ENCODE data around the gene INTS14. TPM values are rescaled to one million over a fixed set of nuclear protein-coding genes. Genes with fewer than 3 reads are reported as not detected.

The INTS14 gene
- total and polyA plus RNA-seq, 7 experiments from 2014 or later, result 16.0 to 38.3 (median 35.0) TPM

DNA sequence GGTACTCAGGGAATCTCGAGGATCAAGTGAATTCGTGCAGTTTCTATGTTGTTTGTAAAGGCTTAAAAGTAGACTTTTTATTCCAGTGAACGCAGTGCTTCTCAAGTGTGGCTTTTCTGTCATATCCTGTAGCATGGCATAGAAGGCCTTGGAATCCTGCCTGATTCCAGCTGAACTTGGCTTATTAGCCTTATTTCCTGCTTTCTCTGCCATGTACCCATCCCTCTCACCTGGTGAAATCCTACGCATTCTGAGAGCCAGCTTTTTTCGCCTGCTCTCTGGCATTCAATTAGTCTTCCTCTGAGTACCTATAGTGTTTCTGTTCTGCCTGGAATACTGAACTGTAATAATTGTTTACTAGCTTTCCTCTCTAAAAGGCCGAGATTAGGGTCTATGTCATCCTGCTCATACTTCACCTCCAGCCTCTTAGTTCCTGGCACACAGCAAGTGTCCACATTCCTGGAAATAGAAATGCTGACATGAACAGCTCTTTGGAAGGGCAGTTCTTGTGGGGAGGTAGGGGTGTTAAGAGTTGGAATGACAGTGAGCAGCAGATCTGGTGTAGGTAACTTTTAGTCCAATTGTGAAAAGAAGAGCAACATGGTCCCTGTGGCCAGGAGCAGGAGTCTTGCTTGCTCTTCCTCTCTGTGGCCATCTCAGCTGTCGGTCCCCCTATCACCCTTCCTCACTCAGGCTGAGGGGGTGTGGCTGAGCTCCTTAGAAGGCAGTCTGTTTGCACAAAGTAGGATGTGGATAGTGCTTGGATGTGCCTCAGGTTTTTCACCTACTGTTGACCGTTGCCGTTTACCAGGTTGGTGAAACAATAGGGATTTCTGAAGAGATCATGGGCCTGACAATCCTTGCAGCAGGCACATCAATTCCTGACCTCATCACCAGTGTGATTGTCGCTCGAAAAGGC is 41.2 kb upstream of the INTS14 start:
- intact Hi-C loops (cut with micrococcal nuclease), result no loop called here
- no peak overlapping the region for H3K27ac ChIP-seq (ENCODE audit: low read depth, low read length)
- DNase-seq (no peak), ATAC-seq (no peak)
- H3K9me3 ChIP-seq (ENCODE audit: control insufficient read depth in 2 of 3, low read length in 3 of 3), result no peaks in the 10 kb centered on the region
- POLR2A ChIA-PET, result no interaction called here
- peaks cover 0 to 6% (median 0%) of the 10 kb centered on the region in 7 donors for H3K4me1 Mint-ChIP-seq
- peaks cover 0 to 2% (median 0%) of the 10 kb centered on the region in 11 donors for H3K9me3 Mint-ChIP-seq
- H3K36me3 ChIP-seq (ENCODE audit: control insufficient read depth in 2 of 3, insufficient read depth in 3 of 3, low read length in 3 of 3), result peaks cover 0 to 24% (median 6%) of the 10 kb centered on the region in 3 experiments
- peak overlapping the region in 8 of 9 donors; percentile 5 to 76 (median 30) for H3K27ac Mint-ChIP-seq
- CTCF ChIA-PET, result no interaction called here
- H3K27me3 Mint-ChIP-seq, result no peaks in the 10 kb centered on the region
- H3K36me3 Mint-ChIP-seq, result peaks cover 0 to 34% (median 9%) of the 10 kb centered on the region in 5 donors
- H3K4me1 ChIP-seq (ENCODE audit: control insufficient read depth in 2 of 2, insufficient read depth in 2 of 2, low read length in 2 of 2), result no peaks in the 10 kb centered on the region
- H3K4me3 ChIP-seq (ENCODE audit: low read length), result no peak overlapping the region
- H3K4me3 Mint-ChIP-seq, result peak overlapping the region in 1 of 10 donors; percentile 7
- no peaks in the 10 kb centered on the region for H3K27me3 ChIP-seq (ENCODE audit: control insufficient read depth in 2 of 2, insufficient read depth in 2 of 2, low read length in 2 of 2)

DNA sequence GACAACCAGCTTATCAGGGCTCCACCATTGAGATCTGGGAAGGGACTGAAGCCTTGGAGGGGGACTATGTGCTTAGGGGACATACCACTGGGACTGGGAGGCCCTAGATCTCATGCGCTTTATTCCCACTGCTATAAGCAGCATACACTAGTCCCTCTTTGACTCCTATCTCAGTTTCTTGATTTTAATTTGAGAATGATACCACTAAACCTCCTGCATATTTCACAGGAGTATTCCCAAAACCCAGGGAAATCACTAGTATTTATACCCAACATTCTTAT is 40.1 kb upstream of the INTS14 start:
- ATAC-seq (no peak), DNase-seq (no peak)
- Mint-ChIP-seq H3K27ac (no peak overlapping the region), H3K4me1 (peaks cover 0 to 6% (median 0%) of the 10 kb centered on the region in 7 donors), H3K4me3 (no peak overlapping the region), H3K27me3 (no peaks in the 10 kb centered on the region), H3K36me3 (peaks cover 0 to 33% (median 9%) of the 10 kb centered on the region in 5 donors), H3K9me3 (peaks cover 0 to 2% (median 0%) of the 10 kb centered on the region in 11 donors)
- ChIA-PET POLR2A (no interaction called here), CTCF (no interaction called here)
- no peak overlapping the region for H3K4me3 ChIP-seq (ENCODE audit: low read length)
- peaks cover 0 to 24% (median 6%) of the 10 kb centered on the region in 3 experiments for H3K36me3 ChIP-seq (ENCODE audit: control insufficient read depth in 2 of 3, insufficient read depth in 3 of 3, low read length in 3 of 3)
- H3K9me3 ChIP-seq (ENCODE audit: control insufficient read depth in 2 of 3, low read length in 3 of 3), result no peaks in the 10 kb centered on the region
- intact Hi-C loops (cut with micrococcal nuclease), result no loop called here
- H3K27ac ChIP-seq (ENCODE audit: low read depth, low read length), result no peak overlapping the region
- no peaks in the 10 kb centered on the region for H3K4me1 ChIP-seq (ENCODE audit: control insufficient read depth in 2 of 2, insufficient read depth in 2 of 2, low read length in 2 of 2)
- no peaks in the 10 kb centered on the region for H3K27me3 ChIP-seq (ENCODE audit: control insufficient read depth in 2 of 2, insufficient read depth in 2 of 2, low read length in 2 of 2)

DNA sequence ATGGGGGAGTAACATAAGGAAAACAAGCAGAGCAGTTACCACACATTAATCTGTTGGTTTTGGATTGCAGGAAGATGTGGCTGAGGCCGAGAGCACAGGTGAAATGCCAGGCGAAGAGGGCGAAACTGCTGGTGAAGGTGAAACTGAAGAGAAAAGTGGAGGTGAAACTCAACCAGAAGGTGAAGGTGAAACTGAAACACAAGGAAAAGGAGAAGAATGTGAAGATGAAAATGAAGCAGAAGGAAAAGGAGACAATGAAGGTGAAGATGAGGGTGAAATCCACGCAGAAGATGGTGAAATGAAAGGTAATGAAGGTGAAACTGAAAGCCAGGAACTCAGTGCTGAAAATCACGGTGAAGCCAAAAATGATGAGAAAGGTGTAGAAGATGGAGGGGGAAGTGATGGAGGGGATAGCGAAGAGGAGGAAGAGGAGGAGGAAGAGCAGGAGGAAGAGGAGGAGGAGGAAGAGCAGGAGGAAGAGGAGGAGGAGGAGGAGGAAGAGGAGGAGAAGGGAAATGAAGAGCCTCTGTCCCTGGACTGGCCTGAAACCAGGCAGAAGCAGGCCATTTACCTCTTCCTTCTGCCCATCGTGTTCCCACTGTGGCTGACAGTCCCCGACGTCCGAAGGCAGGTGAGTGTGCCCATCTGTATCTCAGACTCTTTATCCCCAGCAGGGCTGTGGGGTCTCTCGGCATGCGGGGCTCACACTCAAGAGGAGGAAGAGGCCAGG is 39.5 kb upstream of the INTS14 start:
- Mint-ChIP-seq H3K4me1 (peaks cover 0 to 6% (median 0%) of the 10 kb centered on the region in 7 donors), H3K36me3 (peaks cover 0 to 31% (median 9%) of the 10 kb centered on the region in 5 donors), H3K4me3 (peak overlapping the region in 1 of 10 donors; percentile 44), H3K27me3 (no peaks in the 10 kb centered on the region), H3K27ac (peak overlapping the region in 3 of 9 donors; percentile 23 to 79 (median 26)), H3K9me3 (peaks cover 0 to 2% (median 0%) of the 10 kb centered on the region in 11 donors)
- Histone ChIP-seq H3K27me3 (ENCODE audit: control insufficient read depth in 2 of 2, insufficient read depth in 2 of 2, low read length in 2 of 2) (no peaks in the 10 kb centered on the region), H3K27ac (ENCODE audit: low read depth, low read length) (no peak overlapping the region), H3K4me3 (ENCODE audit: low read length) (no peak overlapping the region), H3K4me1 (ENCODE audit: control insufficient read depth in 2 of 2, insufficient read depth in 2 of 2, low read length in 2 of 2) (no peaks in the 10 kb centered on the region), H3K9me3 (ENCODE audit: control insufficient read depth in 2 of 3, low read length in 3 of 3) (no peaks in the 10 kb centered on the region), H3K36me3 (ENCODE audit: control insufficient read depth in 2 of 3, insufficient read depth in 3 of 3, low read length in 3 of 3) (peaks cover 0 to 24% (median 6%) of the 10 kb centered on the region in 3 experiments)
- no peak for ATAC-seq
- ChIA-PET CTCF (no interaction called here), POLR2A (no interaction called here)
- DNase-seq, result no peak
- intact Hi-C loops (cut with micrococcal nuclease), result no loop called here

DNA sequence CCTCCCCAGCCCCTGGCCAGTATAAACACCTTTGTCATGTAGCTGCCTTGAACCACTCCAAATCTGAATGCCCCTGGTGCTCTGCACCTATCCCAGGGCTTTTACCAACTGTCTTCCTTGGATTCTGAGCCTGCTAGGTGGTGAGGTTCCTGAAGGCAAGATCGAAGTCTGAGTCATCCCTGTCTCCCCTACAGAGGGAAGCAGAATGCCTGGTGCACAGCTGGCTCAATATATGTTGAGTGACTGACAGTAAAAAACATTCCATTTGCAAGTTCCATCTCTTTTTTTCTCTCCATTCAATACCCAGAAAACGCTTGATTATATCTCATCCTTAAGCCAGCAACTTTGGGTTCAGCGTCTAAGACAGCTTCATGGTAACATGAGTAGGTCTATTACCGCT is 35.6 kb upstream of the INTS14 start:
- H3K36me3 Mint-ChIP-seq, result peaks cover 0 to 14% (median 2%) of the 10 kb centered on the region in 5 donors
- H3K9me3 Mint-ChIP-seq, result peaks cover 0 to 2% (median 0%) of the 10 kb centered on the region in 11 donors
- Histone ChIP-seq H3K4me1 (ENCODE audit: control insufficient read depth in 2 of 2, insufficient read depth in 2 of 2, low read length in 2 of 2) (no peaks in the 10 kb centered on the region), H3K27me3 (ENCODE audit: control insufficient read depth in 2 of 2, insufficient read depth in 2 of 2, low read length in 2 of 2) (no peaks in the 10 kb centered on the region), H3K27ac (ENCODE audit: low read depth, low read length) (no peak overlapping the region), H3K9me3 (ENCODE audit: control insufficient read depth in 2 of 3, low read length in 3 of 3) (no peaks in the 10 kb centered on the region), H3K4me3 (ENCODE audit: low read length) (no peak overlapping the region), H3K36me3 (ENCODE audit: control insufficient read depth in 2 of 3, insufficient read depth in 3 of 3, low read length in 3 of 3) (peaks cover 0 to 5% (median 0%) of the 10 kb centered on the region in 3 experiments)
- no peaks in the 10 kb centered on the region for H3K27me3 Mint-ChIP-seq
- intact Hi-C loops (cut with micrococcal nuclease), result no loop called here
- ATAC-seq (no peak), DNase-seq (no peak)
- POLR2A ChIA-PET, result no interaction called here
- H3K4me3 Mint-ChIP-seq, result no peak overlapping the region
- H3K4me1 Mint-ChIP-seq, result peaks cover 0 to 6% (median 0%) of the 10 kb centered on the region in 7 donors
- peak overlapping the region in 1 of 9 donors; percentile 19 for H3K27ac Mint-ChIP-seq
- CTCF ChIA-PET, result no interaction called here

DNA sequence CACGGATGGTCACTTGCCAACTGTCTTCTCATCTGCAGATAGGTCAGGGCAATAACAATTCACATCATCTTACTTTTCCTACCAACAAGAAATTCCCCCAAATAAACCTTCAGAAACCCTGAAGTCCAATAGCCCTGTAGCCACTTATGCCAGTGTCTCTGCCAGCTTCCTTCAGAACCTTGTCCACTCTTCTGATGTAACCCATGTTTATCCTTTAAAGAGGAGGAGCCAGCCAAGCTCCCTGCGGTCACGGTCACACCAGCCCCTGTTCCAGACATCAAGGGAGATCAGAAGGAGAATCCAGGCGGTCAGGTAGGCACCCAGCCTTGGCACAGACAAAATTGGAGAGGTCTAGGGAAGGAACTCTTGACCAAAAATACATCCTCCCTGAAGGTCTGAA is 34.5 kb upstream of the INTS14 start:
- Histone ChIP-seq H3K9me3 (ENCODE audit: control insufficient read depth in 2 of 3, low read length in 3 of 3) (no peaks in the 10 kb centered on the region), H3K4me1 (ENCODE audit: control insufficient read depth in 2 of 2, insufficient read depth in 2 of 2, low read length in 2 of 2) (no peaks in the 10 kb centered on the region), H3K36me3 (ENCODE audit: control insufficient read depth in 2 of 3, insufficient read depth in 3 of 3, low read length in 3 of 3) (peaks cover 0 to 2% (median 0%) of the 10 kb centered on the region in 3 experiments), H3K4me3 (ENCODE audit: low read length) (no peak overlapping the region), H3K27ac (ENCODE audit: low read depth, low read length) (no peak overlapping the region), H3K27me3 (ENCODE audit: control insufficient read depth in 2 of 2, insufficient read depth in 2 of 2, low read length in 2 of 2) (no peaks in the 10 kb centered on the region)
- ChIA-PET POLR2A (no interaction called here), CTCF (interaction anchor here (0.6 to 0.9 kb wide), 2 partner anchors 211 to 260 kb away, joined by 3 to 4 read pairs; no protein-coding TSS in a partner anchor)
- H3K27ac Mint-ChIP-seq, result no peak overlapping the region
- no peaks in the 10 kb centered on the region for H3K27me3 Mint-ChIP-seq
- peaks cover 0 to 3% (median 0%) of the 10 kb centered on the region in 7 donors for H3K4me1 Mint-ChIP-seq
- H3K36me3 Mint-ChIP-seq, result peaks cover 0 to 9% (median 0%) of the 10 kb centered on the region in 5 donors
- intact Hi-C loops (cut with micrococcal nuclease), result no loop called here
- H3K9me3 Mint-ChIP-seq, result peaks cover 0 to 2% (median 0%) of the 10 kb centered on the region in 11 donors
- H3K4me3 Mint-ChIP-seq, result no peak overlapping the region
- ATAC-seq (no peak), DNase-seq (no peak)

DNA sequence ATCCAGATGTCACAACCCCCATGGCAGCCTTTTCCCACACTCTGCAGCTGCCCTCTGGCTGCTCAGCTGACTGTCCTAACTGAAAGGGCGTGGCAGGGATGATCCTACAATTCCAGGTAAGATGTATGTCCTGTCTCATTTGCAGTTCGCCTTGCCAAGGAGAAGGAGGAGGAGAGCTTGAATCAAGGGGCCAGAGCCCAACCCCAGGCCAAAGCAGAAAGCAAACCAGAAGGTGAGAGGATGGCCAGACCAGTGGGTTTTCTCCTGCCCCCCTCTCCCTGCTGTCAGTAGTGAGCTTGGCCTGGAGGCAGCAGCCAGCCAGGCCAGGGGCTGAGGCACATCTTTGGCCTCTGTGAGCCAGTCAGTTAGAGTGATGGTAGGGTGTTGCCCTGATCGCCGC is 33.4 kb upstream of the INTS14 start:
- no peaks in the 10 kb centered on the region for H3K36me3 ChIP-seq (ENCODE audit: control insufficient read depth in 2 of 3, insufficient read depth in 3 of 3, low read length in 3 of 3)
- H3K4me3 ChIP-seq (ENCODE audit: low read length), result no peak overlapping the region
- no peaks in the 10 kb centered on the region for H3K4me1 ChIP-seq (ENCODE audit: control insufficient read depth in 2 of 2, insufficient read depth in 2 of 2, low read length in 2 of 2)
- no peaks in the 10 kb centered on the region for H3K27me3 ChIP-seq (ENCODE audit: control insufficient read depth in 2 of 2, insufficient read depth in 2 of 2, low read length in 2 of 2)
- ChIA-PET CTCF (no interaction called here), POLR2A (no interaction called here)
- DNase-seq (no peak), ATAC-seq (no peak)
- Mint-ChIP-seq H3K4me3 (no peak overlapping the region), H3K27ac (no peak overlapping the region), H3K36me3 (peaks cover 0 to 7% (median 0%) of the 10 kb centered on the region in 5 donors), H3K9me3 (no peaks in the 10 kb centered on the region), H3K27me3 (no peaks in the 10 kb centered on the region), H3K4me1 (peaks cover 0 to 5% (median 0%) of the 10 kb centered on the region in 7 donors)
- intact Hi-C loops (cut with micrococcal nuclease), result no loop called here
- H3K27ac ChIP-seq (ENCODE audit: low read depth, low read length), result no peak overlapping the region
- no peaks in the 10 kb centered on the region for H3K9me3 ChIP-seq (ENCODE audit: control insufficient read depth in 2 of 3, low read length in 3 of 3)

Data from naive thymus-derived CD4-positive, alpha-beta T cell (primary cell).